IMR-90 (cell line): ENCODE results near the gene COLEC12.

ENCODE experiments used
- BHLHE40 ChIP-seq: fragments of 150-350 bp; IDR thresholded peaks from 2 replicates; pipeline ENCODE4 v1.6.1; 2016; ENCODE audit warnings: mild to moderate bottlenecking, low read depth, low read length
- CTCF ChIP-seq: conservative IDR thresholded peaks from 2 replicates; pipeline ENCODE4 v1.5.1; 2012; ENCODE audit warnings: mild to moderate bottlenecking, low read depth, low read length, improper control_type of control experiment
- MAFK ChIP-seq: IDR thresholded peaks from 2 replicates; pipeline ENCODE4 v1.6.1; 2012; ENCODE audit warnings: low read depth, low read length, improper control_type of control experiment
- POLR2A ChIP-seq: IDR thresholded peaks from 2 replicates; pipeline ENCODE4 v1.6.1; 2012; ENCODE audit warnings: mild to moderate bottlenecking, low read depth, low read length
- SMC3 ChIP-seq: fragments of 150-350 bp; IDR thresholded peaks from 2 replicates; pipeline ENCODE4 v1.6.1; 2016; ENCODE audit warnings: low read depth, mild to moderate bottlenecking, antibody characterized with exemption, low read length, moderate library complexity

- no peak for TF ChIP-seq CTCF
- no peak for TF ChIP-seq MAFK
- no peak for TF ChIP-seq BHLHE40
- TF ChIP-seq POLR2A: no peak
- TF ChIP-seq SMC3: no peak
Observed at GRCh38 chr18:506264-506663, 5.8 kb upstream of the COLEC12 start.
